GM19463 (cell line): ENCODE measurements around the gene ARAP1.

Experiments
- ATAC-seq: cut with Tn5 transposase; IDR thresholded peaks from one replicate; pipeline ENCODE4 v1.9.1; 2021; ENCODE audit warnings: mild to moderate bottlenecking, moderate library complexity; ENCODE audit not compliant: unreplicated experiment

ARAP1 gene

GRCh38 chr11:72764503-72764902, 12.3 kb upstream of the ARAP1 start:
- ATAC-seq = no peak

GRCh38 chr11:72763823-72764222, 11.6 kb upstream of the ARAP1 start:
- ATAC-seq = no peak

- peak; percentile 71 for ATAC-seq
These were observed 10.6 kb upstream of the ARAP1 start for GRCh38 chr11:72762641-72763304.

- ATAC-seq = no peak
These were observed 8.6 kb upstream of the ARAP1 start for GRCh38 chr11:72760539-72761405.

GRCh38 chr11:72759468-72759985, 7.3 kb upstream of the ARAP1 start:
- ATAC-seq = no peak

- no peak for ATAC-seq
These were observed 6.6 kb upstream of the ARAP1 start for GRCh38 chr11:72758690-72759389.

GRCh38 chr11:72758304-72758689, 6.1 kb upstream of the ARAP1 start:
- ATAC-seq = no peak

- ATAC-seq = no peak
These were observed 3.6 kb upstream of the ARAP1 start for GRCh38 chr11:72755713-72756285.

GRCh38 chr11:72754544-72755155, 2.4 kb upstream of the ARAP1 start:
- ATAC-seq = no peak

- no peak for ATAC-seq
These were observed 1.9 kb upstream of the ARAP1 start for GRCh38 chr11:72754149-72754543.

- no peak for ATAC-seq
These were observed 1.3 kb upstream of the ARAP1 start for GRCh38 chr11:72753341-72754148.

GRCh38 chr11:72751116-72752087, 806 bp downstream of the ARAP1 start:
- ATAC-seq = no peak

GRCh38 chr11:72750556-72751115, 1.6 kb downstream of the ARAP1 start:
- no peak for ATAC-seq

GRCh38 chr11:72750086-72750485, 2.1 kb downstream of the ARAP1 start:
- no peak for ATAC-seq

GRCh38 chr11:72747289-72747855, 4.8 kb downstream of the ARAP1 start:
- no peak for ATAC-seq

- no peak for ATAC-seq
These were observed 5.4 kb downstream of the ARAP1 start for GRCh38 chr11:72746821-72747220.

GRCh38 chr11:72745925-72746550, 6.2 kb downstream of the ARAP1 start:
- no peak for ATAC-seq

GRCh38 chr11:72745511-72745910, 6.7 kb downstream of the ARAP1 start:
- ATAC-seq = no peak
